ENCODE results near the gene CHMP1A.
"Not testable (repeated sequence)": the region's sequence is repeated elsewhere in the genome, so short reads cannot be mapped to it uniquely, and the experiment has no call there.

Gene CHMP1A

DNA sequence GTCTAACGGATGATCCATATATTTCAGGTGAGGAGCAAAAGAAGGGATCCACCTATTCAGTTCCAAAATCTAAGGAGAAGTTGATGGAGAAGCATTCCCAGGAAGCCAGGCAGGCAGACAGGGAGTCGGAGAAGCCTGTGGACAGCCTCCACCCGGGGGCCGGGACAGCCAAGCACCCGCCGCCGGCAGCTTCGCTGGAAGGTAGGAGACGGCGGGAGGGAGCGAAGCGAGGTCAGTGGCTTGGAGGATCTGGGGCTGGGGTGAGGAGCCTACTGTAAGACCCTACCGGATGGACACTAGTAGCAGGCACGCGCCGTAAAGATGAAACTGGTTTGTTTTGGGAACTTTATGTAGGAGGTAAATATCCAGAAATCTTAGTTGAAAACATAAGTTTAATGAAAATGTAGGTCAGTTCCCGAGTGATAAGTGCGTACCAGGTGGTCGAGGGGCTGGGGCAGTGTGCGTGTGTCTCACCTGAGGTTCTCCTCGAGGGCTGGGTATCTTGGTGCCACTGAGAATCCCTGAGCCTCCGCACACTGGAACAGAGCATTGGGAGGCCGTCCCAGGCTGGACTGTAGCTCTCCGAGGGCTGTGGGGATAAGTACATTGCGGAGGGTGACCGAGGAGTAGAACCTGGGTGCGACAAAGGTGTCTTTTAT, 842 bp upstream of the CHMP1A start:
- DNase-seq (ENCODE audit: low spot score): no peak

DNA sequence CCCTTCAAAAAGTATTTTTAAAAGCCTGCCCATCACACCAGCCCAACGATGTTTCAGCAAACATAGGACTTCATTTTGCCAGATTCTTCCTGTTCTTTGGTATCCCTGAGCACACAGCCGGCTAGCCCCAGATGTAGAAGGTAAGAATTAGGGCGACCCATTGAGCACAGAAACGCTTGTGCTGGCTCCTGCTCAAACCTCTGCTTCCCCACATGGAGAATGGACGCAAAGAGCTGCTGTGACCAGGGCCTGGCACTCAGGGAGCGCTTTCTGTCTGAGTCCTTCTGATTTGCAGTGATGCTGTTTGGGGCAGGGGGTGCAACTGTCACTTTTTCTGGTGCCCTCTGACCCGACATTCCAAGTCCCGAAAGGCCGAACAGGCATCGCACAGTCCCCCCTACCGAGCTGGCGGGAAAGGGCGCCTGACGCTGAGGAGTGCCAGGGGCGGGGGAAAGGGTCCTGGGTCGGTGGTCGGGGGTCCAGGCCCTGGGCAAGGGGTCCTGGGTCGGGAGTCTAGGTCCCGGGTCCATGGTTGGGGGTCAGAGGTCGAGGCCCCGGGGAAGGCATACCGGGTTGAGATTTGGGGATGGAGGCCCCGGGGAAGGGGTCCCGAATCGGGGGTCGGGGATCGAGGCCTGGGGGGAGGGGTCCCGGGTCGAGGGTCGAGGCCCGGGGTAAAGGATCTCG, 930 bp downstream of the CHMP1A start:
- no peak for DNase-seq (ENCODE audit: low spot score)

DNA sequence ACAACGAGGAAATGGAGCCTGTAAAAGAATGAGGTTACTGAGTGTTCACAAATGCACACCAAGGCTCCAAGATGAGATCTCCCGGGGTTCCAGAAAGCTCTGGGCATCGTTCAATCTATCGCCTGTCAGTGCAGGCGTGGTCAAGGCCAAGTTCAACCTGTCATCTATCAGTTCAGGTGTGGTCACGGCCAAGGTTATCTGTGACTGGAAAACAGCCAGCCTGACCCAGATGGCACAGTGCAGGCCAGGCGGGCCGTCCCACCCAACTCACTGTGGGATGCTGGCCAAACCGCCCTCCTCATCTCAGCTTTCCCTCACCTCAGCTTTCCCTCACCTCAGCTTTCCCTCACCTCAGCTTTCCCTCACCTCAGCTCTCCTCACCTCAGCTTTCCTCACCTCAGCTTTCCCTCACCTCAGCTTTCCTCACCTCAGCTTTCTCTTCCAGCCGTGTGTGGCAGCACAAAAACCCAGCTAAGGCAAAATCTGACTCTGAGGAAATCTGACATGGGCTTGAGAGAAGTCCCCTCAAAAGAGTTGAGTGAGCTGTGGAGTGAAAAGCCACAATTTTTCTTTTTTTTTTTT, 2.4 kb downstream of the CHMP1A start:
- DNase-seq (ENCODE audit: low spot score): no peak

DNA sequence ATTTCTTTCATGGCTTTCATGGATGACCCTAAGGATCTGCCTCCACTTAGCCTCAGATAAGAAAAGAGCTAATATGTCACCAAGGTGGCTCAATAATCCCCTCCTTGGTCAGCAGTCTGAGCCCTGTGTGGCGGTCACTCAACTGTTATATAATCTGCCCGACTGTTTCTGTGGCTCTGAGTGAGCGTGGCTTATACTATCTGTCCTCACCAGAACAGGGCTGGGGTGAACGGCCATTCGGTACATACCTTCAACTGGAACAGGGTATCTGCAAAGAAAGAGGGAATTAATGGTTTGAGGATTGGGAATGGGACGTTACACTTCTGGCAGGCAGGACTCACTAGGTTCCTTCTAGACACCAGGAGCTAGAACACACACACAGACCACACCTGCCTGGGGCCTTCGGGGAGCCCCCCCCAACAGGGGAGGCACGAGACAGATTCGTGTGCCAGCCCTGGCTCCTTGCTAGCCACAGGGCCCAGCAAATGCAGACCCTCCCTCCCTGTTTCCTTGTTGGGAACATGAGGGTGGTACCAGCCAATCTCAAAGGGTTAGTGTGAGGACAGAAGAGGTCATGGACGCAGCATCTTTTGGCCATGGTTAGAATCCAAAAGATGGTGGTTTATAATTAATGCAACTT, 3.7 kb downstream of the CHMP1A start:
- no peak for DNase-seq (ENCODE audit: low spot score)

DNA sequence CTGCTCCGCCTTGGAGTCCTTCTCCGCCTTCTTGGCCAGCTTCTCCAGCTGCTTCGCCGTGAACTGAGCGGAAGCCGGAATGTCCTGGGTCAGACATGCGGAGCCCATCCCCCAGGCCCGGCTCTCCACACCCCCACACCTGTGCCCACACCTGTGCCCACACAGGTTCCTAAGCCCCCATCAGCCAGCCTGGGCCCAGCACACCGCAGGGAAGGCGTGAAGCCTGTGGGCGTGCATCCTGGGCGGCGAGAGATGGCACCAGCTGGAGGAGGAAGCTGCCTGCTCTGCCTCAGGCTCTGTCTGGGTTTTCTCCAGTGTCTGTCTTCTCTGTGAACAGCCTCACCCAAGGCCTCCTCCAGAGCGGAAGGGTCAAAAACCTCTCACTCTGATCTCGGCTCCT, 5.9 kb downstream of the CHMP1A start:
- no peak for DNase-seq (ENCODE audit: low spot score)

DNA sequence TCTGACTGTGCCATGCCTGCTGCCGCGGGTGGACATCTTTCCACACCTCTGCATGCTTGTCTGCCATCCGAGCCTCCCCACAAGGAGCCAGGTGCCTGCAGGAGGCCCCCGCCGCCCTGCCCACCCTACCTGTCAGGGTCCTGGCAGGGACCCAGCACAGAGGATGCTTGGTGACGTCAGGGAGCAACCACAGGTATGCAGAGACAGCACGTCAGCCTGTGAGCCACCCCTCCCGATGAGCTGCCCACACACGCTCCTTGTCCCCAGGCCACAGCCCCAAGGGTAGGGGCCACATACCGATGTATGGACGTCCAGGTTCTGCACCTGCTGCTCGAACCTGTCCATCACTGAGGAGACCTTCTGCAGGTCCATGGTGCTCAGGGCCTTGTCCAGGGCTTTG, 10.6 kb downstream of the CHMP1A start:
- DNase-seq (ENCODE audit: low spot score): no peak

DNA sequence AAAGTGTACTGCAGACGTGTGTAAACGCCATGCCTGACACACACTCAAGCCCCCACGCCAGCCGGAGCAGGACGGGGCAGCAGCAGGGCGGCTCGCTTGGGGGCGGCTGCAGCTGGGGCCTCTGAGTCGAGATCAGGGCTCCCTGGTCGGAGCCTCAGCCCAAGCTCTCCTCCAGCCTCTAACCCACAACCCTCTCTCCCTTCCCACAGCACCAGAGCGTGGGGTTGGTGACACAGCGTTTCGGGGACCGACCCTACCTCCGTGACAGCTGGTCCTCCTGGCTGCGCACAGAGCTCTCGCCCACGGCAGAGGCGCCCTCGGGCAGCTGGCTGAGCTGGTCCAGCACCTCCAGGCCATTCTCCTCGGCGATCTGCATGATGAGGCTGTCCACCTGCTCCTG, 11.2 kb downstream of the CHMP1A start:
- DNase-seq (ENCODE audit: low spot score): no peak

DNA sequence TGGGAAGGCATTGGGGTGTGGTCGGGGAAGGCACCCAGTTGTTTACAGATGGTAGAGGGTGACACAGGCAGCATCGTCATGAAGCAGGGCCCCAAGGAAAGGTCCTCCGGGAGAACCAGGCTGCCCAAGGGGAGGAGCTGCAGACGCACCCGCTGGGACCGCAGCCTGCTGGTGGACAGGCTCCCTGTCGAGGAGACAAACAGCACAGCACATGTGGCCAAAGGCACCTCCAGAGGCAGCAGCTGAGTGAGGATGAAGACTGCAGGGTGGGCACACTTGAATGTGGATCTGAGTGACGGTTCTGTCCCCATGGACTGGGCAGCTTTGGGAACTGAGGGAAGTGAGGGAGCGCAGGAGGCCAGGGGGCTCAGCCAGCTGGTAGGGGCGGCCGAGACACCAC, 12.4 kb downstream of the CHMP1A start:
- no peak for DNase-seq (ENCODE audit: low spot score)

DNA sequence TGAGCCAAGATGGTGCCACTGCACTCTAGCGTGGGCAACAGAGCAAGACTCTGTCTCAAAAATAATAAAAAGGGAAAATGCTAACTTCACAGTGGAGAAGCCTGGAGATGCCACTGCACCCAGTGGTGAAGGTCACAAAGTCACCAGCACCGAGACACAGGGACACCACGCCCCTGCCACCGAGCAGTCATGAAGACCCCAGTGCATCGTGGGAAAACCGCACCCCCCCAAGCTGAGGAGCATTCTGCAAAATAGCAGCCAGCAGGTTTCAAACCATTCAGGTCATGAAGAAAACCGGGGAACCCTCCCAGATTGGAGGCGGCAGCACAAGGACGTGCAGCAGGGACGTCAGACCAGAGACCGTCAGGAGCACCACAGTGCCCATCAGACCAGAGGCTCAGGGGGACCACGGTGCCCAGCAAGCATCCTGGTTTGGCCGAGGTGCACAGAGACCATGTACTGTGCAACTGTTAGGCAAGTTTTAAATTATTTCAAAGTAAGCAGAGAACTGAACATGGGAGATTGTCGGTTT, 13.7 kb downstream of the CHMP1A start:
- DNase-seq (ENCODE audit: low spot score): no peak

DNA sequence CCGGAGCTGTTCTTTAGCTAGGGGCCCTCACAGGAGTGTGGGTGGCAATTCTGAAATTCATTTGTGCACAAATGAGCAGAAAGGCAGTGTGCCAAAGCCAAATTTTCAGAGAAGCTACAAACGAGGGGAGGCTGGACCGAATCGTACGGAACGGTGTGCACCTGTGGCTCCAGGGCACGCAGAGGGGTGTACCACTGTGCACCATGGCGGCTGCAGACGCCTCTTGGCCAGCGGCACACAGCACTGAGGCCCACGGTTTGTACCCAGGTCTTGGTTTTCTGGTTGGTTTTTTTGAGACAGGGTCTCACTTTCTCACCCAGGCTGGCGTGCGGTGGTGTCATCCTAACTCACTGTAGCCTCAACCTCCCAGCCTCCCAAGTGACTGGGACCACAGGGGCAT, 14.9 kb downstream of the CHMP1A start:
- DNase-seq (ENCODE audit: low spot score): no peak

DNA sequence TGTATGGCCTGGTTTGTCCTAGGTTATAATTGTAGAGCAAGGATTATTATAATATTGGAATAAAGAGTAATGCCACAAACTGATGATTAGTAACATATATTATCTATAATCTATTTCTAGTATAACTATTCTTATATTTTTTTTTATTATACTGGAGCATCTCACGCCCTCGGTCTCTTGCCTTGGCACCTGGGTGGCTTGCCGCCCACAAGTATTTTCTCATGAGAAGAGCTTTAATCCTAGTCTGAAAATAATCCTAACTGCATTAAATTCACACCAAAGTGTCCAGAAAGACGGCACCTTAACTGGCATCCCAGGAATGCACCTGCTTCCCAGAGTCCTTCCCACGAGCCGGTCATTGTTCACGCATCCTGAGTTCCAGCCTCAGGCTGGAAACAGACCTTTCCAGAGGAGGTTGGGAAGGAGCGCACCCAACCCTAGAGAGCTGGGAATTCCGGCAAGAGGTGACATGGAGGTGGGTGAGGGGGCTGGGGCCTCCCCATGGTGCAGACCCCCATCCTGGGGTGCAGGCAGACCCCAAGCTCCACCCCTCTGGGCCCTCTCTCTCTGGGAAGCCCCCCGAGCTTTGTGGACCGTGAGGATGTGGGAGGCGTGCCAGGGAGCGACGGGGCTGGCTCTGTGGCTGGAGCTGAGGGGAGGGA, 15.9 kb downstream of the CHMP1A start:
- DNase-seq (ENCODE audit: low spot score): no peak

DNA sequence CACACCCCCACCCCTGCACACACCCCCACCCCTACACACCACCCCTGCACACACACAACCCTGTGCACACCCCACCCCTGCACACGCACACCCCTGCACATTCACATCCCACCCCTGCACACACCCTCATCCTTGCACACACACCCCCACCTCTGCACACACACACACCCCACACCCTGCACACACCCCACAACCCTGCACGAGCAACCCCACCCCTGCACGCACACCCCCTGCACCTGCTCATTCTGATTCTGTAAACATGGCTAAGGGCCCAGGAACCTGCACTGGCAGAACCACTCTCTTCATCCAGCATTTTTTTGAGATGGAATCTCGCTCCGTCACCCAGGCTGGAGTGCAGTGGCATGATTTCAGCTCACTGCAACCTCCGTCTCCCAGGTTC, 18.1 kb downstream of the CHMP1A start:
- DNase-seq (ENCODE audit: low spot score): no peak

DNA sequence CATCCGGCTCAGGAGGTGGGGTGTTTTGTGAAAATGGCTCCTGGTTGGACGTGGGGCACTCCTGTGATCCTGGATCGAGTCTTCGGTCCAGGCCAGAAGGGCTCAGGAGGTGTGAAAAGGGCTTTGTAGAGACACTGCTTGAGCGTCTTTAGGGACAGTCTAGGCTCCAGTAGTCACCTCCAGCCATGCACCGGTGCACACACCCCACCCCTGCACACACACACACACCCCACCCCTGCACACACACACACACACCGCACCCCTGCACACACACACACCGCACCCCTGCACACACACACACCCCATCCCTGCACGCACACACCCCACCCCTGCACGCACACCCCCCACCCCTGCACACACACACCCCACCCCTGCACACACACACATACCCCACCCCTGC, 19.1 kb downstream of the CHMP1A start:
- no peak for DNase-seq (ENCODE audit: low spot score)

DNA sequence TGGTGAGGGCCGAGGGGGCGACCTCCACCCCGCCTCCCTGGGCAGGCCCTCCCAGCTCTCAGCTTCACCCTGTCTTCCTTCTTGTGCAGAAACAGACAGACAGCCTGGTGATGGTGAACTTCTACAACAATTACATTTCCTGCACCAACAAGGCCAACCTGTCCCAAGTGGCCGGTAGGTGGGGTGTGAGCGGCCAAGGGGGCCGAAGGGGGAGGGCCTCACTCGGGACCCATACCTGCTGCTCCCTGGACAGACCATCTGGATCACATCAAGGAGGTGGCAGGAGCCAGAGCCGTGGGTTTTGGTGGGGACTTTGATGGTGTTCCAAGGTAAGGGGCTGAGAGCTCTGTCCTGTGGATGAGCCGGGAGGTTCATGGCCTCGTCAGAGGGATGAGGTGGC, 20.1 kb downstream of the CHMP1A start:
- DNase-seq (ENCODE audit: low spot score): no peak

DNA sequence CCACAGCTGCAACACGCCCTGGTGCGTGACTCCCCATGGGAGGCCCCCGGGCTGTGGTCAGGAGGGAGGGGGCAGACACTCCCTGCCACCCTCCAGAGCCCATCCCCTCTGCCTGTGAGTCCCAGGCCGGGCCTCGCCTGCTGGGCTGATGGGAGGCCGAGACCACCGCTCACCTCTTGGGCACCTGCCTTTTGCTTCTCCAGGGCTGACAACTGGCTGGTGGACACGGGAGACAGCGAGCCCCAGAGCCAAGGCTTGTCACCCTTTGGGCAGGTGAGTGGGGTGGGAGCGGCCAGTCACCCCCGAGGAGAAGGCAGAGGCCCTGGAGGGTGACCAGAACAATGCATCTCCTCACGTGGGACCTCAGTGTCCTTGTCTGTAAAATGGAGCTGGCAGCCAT, 20.8 kb downstream of the CHMP1A start:
- DNase-seq (ENCODE audit: low spot score): no peak

DNA sequence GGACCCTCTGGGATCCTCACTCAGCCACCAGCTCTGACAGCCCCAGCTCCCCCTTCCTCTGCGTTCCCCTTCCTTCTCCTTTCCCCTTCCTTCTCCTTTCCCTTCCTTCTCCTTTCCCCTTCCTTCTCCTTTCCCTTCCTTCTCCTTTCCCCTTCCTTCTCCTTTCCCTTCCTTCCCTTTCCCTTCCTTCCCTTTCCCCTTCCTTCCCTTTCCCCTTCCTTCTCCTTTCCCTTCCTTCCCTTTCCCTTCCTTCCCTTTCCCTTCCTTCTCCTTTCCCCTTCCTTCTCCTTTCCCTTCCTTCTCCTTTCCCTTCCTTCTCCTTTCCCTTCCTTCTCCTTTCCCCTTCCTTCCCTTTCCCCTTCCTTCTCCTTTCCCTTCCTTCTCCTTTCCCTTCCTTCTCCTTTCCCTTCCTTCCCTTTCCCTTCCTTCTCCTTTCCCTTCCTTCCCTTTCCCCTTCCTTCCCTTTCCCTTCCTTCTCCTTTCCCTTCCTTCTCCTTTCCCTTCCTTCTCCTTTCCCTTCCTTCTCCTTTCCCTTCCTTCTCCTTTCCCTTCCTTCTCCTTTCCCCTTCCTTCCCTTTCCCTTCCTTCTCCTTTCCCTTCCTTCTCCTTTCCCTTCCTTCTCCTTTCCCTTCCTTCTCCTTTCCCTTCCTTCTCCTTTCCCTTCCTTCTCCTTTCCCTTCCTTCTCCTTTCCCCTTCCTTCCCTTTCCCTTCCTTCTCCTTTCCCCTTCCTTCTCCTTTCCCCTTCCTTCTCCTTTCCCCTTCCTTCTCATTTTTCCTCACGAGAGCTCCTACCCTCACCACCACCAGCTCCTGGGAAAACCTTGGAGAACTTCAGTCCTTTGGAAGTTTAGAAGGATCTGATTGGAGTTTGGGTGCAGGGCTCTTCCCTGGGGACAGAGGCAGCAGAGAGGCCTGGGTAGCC, 22.8 kb downstream of the CHMP1A start:
- not testable (repeated sequence) for DNase-seq (ENCODE audit: low spot score)

DNA sequence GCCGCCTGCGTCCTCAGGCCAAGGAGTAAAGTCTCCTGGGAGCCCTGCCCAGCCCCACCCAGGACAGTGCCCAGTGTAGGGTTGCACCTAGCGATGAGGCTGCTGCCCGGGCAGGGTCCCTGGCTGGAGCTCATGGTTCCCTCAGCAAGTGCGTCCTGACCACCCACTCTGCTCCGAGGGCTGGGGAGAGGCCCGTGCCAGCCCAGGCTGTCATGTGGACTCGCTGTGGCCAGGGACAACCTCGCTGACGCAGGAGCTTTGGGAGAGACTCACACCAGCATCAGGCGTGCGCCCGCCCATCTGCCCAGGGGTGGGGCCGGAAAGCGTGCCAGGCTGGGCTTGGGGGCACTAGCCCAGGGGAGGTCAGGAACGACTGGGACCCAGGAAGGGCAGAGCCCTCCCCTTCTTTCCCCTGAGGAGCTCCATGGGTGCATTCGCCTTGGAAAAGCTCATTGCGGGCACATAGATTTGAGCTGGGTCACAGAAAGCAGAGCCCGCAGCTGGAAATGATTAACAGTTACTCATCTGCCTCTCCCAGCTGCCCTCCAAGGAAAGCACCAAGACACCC, 24.4 kb downstream of the CHMP1A start:
- no peak for DNase-seq (ENCODE audit: low spot score)

DNA sequence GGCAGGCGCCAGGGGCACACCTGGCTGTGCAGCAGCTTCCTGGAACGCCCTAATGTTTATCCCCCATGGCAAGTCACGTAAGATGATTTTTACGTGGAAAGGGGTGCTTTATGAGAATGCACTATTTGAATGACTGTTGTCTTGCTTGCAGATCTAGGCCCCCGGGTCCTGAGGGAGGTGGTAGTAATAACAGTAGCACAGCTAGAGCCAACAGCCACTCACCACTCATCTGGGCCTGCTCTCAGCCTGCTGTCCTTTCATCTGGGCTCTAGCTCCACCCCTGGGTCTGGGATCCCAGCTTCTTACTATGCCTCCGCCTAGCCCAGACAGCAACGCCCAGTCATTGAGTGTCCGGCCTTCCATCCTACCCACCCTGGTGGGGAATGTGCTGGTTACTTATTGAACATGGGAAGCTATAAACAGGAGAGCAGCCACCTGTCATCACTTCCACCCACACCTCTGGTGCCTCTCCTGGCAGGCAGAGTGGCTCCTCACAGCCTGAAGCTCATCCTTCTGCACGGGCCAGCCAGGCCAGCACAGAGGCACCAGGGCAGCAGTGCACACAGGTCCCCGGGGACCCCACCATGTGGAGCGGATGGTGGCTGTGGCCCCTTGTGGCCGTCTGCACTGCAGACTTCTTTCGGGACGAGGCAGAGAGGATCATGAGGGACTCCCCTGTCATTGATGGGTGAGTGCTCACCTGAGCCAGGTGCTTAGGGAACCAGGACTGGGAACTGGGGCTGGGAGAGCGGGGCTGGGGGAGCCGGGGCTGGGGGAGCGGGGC, 27.5 kb downstream of the CHMP1A start:
- DNase-seq (ENCODE audit: low spot score): no peak

DNA sequence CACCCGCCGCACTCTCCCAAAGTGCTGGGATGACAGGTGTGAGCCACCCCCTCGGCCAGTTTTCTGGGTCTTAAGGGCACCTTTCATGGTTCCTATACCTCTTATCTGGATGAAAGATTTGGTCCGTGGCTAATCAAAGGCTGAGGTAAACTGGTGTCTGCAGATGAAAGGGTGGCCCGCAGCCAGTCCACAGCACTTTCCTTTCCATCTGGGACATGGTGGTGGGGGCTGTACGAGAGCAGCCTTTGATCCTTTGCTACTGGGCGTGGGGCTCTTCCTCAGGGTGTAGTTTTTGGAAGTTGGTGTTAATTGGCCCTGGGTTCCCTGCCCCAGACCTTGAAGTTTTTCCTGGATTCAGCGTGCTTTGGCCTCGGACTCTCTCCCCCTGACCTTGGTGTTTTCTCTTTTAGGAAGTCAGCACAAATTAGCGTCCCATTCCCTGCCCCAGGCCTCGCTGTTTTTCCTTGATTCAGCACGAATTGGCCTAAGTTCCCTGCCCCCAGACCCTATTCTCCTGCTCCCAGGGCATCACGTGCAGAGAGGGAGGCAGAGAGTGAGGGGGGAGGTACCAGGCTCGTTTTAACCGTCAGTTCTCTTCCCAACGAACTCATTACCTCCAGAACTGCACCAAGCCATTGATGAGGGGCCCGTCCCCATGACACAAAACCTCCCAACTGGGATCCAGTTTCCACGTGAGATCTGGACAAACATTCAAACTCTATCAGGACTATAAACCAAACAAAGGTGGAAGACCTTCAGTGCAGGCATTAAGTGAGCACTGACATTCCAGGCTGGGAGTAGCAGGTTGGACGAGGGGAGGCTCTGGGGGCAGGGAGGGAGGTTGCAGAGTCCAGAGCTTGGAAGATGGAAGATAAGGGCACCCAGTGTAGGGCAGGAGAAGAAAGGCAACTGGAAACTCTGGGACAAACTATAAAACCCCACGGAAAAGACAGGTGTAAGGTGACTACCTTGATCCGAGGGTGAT, 32.4 kb downstream of the CHMP1A start:
- DNase-seq (ENCODE audit: low spot score): no peak

All from activated CD4-positive, alpha-beta T cell treated with anti-CD3 and anti-CD28 coated beads, Interleukin-2, Interleukin-4, amounts not matched to agents 100 ng/mL and 50 ng/mL, durations not matched to agents 16 hours and 8 hours (primary cell).